ENCODE data around the gene IL20. TPM values are rescaled to one million over a fixed set of nuclear protein-coding genes. Genes with fewer than 3 reads are reported as not detected.
A peak's percentile ranks its signal among the peaks of the same experiment; 100 is the strongest.

Gene IL20
- not detected for total RNA-seq

DNA sequence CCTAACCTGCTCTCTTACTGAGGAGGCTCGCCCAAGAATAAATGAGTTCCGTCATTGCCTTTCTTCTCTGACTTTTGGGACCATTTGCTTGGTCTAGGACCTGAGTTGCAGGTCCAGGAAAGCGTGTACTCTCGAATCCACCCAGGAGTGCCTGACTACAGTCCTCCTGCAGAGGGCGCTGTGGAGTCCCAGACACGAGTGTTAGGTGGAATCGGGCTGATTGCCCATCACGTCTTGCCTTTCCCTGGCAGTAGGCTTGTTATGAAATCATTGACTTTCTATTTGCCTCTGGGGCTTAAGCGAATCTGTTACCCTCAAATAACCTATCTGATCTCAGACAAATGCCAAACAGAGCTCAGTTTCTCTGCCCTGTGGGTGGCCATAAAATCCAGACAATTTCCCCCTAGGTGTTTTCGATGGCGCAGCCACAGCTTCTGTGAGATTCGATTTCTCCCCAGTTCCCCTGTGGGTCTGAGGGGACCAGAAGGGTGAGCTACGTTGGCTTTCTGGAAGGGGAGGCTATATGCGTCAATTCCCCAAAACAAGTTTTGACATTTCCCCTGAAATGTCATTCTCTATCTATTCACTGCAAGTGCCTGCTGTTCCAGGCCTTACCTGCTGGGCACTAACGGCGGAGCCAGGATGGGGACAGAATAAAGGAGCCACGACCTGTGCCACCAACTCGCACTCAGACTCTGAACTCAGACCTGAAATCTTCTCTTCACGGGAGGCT, at the start of gene IL20:
Gene IL20, plus strand, starts transcription at position 685 of the 733 bp plus-strand sequence. CDS start 230 bp downstream, outside the sequence.
- peak; percentile 87 for DNase-seq (ENCODE audit: low spot score)

GRCh38 chr1:206816390-206817287, 48.8 kb upstream of the IL20 start:
- no peak for DNase-seq (ENCODE audit: low spot score)

DNA sequence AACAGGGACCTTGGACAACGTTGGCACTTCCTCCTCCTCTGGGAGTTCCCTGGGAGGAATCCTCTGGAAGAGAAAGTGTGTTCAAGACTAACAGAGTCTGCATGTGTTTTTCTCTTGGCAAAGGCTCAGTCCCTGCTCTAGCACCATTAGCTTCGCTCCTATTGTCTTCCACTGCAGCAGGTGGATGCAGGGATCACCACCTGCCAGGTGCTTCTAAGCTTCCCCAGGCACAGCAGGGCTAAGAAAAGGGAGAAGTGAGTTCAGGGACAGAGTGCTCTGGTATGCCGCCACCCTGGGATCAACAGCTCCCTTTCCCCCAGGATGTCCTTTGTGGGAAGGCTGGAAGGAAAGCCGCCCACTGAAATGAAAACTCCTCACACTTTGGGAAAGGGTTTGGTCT, 43.9 kb upstream of the IL20 start:
- no peak for DNase-seq (ENCODE audit: low spot score)

- DNase-seq (ENCODE audit: low spot score) = no peak
These were observed 41.7 kb upstream of the IL20 start for GRCh38 chr1:206823727-206824126.

- no peak for DNase-seq (ENCODE audit: low spot score)
These were observed 41.1 kb upstream of the IL20 start for GRCh38 chr1:206824331-206824730.

DNA sequence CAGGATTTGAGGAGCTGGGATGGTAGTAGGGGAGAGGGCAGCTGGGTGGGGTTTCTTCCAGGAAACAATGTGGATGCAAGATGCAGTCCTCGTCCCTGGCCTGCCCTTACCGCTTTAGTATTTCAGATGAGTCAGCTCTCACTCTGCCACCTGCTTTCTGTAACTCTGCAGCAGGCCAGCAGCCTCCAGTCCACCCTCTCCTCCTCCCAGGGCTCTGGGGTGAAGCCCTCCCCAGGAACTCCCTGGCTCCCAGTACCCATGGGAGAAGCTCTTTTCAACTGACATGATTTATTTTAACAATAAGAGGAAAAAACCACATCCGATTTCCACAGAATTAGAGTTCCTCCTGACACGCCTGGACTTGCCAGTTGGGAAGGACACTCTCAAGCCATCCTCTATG, 39.0 kb upstream of the IL20 start:
- DNase-seq (ENCODE audit: low spot score) = no peak

DNA sequence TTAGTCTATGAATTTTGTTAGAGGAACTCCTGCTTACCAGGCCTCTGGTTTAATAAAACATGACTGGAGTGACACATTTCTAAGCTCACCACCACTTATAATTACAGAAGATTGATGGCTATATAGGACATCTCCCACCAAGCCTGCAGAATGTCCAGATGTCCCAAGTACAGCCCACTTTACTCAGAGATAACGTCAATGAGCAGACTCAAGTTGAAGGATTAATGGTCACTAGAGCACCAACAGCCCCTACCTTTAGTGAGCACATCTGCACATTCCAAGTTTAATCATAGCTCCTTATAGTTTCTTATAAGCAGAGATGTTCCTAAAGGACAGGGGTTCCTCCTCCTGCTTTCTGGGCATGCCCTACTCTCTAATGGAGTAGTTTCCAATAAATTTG, 37.4 kb upstream of the IL20 start:
- no peak for DNase-seq (ENCODE audit: low spot score)

DNA sequence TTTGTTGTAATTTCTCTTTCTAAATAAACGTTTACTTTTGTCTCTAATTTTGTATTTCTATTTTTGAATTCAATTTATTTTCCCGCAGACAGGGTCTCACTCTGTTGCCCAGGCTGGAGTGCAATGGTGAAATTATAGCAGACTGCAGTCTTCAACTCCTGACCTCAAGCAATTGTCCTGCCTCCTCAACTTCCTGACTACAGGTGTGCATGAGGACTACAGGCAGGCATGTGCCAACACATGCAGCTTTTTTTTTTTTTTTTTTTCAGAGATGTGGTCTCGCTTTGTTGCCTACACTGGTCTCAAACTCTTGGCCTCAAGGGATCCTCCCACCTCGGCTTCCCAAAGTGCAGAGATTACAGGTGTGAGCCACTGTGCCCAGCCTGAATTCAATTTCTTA, 36.7 kb upstream of the IL20 start:
- DNase-seq (ENCODE audit: low spot score) = no peak

- DNase-seq (ENCODE audit: low spot score) = no peak
These were observed 36.1 kb upstream of the IL20 start for GRCh38 chr1:206829282-206829681.

GRCh38 chr1:206829875-206830274, 35.5 kb upstream of the IL20 start:
- DNase-seq (ENCODE audit: low spot score) = no peak

DNA sequence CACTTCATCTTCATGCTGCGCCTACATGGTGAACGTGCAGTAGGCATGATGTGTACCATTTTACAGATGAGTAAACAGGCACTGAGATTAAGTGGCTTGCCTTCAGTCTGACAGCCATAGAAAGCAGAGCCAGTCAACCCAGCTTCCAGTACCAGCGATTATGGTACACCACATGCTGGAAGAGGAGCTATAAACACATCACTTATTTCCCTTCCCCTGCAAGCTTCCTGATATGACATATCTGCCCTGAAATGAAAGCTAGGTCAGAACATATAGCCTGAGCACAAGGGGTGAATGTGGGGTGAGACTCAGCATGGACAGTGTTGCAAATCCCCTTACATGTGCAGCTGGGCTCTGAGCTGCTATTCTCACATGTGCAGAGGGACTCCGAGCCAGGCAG, 33.8 kb upstream of the IL20 start:
- DNase-seq (ENCODE audit: low spot score) = no peak

DNA sequence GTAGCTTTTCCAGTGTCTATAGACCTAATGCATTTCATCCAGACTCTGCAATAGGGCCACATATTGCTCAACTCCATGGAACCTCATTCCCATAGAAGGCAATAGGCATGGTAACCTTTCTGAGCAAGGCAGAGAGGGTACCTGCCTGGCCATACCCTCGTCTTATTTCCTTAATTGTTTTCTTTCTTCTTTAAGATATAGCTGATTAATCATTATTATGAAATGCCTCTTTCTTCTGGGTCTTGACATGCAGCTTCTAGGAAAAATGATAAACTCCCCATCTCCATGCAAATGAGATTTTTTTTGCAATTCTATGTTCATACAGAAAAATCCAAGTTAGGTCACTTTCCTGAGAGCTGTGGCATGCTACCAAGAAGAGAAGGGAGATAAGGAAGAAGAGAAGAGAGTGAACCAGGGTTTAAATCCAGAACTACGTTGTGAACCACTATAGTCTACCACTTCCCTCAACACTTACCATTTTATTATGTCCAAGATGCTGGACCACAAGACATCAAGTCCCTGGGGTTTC, 33.0 kb upstream of the IL20 start:
- DNase-seq (ENCODE audit: low spot score) = no peak

GRCh38 chr1:206833106-206833680, 32.2 kb upstream of the IL20 start:
- no peak for DNase-seq (ENCODE audit: low spot score)

DNA sequence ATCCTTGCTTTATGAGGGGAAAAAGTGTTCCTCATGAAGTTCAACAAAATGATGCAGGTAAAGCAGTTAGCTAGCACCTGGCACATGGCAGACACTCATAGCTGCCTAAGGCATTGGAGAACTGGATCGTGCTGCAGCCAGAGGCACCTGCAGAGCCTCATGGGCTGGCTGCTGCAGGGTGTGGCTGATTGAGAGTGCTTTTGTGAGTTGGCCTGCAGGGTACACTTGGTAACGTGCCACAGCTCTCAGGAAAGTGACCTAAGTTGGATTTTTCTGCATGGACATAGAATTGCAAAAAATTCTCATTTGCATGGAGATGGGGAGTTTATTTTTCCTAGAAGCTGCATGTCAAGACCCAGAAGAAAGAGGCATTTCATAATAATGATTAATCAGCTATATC, 31.6 kb upstream of the IL20 start:
- no peak for DNase-seq (ENCODE audit: low spot score)

GRCh38 chr1:206834217-206834616, 31.2 kb upstream of the IL20 start:
- DNase-seq (ENCODE audit: low spot score) = no peak

GRCh38 chr1:206834711-206835110, 30.7 kb upstream of the IL20 start:
- DNase-seq (ENCODE audit: low spot score) = no peak

- DNase-seq (ENCODE audit: low spot score) = no peak
These were observed 30.2 kb upstream of the IL20 start for GRCh38 chr1:206835186-206835585.

GRCh38 chr1:206836111-206836510, 29.3 kb upstream of the IL20 start:
- DNase-seq (ENCODE audit: low spot score) = no peak

- no peak for DNase-seq (ENCODE audit: low spot score)
These were observed 26.3 kb upstream of the IL20 start for GRCh38 chr1:206839006-206839560.

- DNase-seq (ENCODE audit: low spot score) = no peak
These were observed 25.6 kb upstream of the IL20 start for GRCh38 chr1:206839857-206840256.

DNA sequence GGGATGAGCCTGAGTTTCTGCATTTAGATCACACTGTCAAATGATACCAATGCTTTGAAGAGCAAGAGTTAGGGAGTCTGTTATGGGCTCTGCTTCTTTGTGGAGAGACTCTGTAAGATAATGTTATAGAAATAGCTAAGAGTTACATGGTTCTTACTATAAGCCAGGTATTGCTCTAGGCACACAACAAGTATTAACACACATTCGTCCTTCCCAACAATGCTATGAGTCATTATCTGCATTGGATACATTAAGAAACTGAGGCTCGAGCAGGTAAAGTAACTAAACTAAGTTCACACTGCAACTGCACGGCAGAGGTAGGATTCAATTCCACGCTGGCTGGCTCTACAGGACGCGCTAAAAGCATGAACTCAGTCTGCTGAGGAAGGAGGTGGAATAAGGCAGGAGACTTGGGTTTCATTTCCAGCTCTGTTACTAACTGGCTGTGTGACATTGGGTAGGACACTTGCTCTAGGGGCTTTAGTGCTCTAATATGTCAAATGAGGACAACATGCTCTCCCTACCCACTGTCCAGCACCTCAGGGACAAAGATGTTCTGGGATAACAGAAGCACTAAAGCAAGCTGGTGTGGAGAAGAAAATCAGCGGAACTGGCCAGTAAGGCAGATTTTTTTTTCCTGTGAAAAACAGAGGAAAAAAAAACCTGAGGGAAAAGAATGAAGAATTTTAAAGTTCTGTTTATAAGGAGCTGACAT, 23.7 kb upstream of the IL20 start:
- DNase-seq (ENCODE audit: low spot score) = no peak

Measured in ureter (tissue), 1 donor.